GM12872 (cell line): ENCODE measurements around the gene DOCK9.

Experiments
- CTCF ChIP-seq: IDR thresholded peaks from 3 replicates; pipeline ENCODE4 v1.5.1; 2011; ENCODE audit warnings: low read depth, mild to moderate bottlenecking, low read length, moderate library complexity; ENCODE audit not compliant: insufficient read depth

The DOCK9 gene

GRCh38 chr13:98778749-98779148 is 199.1 kb downstream of the DOCK9 start:
- TF ChIP-seq CTCF = no peak

GRCh38 chr13:98776644-98777043 is 201.2 kb downstream of the DOCK9 start:
- TF ChIP-seq CTCF = no peak

- no peak for TF ChIP-seq CTCF
These were observed 201.8 kb downstream of the DOCK9 start for GRCh38 chr13:98775844-98776598.

GRCh38 chr13:98775386-98775785 is 202.5 kb downstream of the DOCK9 start:
- no peak for TF ChIP-seq CTCF

GRCh38 chr13:98774776-98775175 is 203.1 kb downstream of the DOCK9 start:
- no peak for TF ChIP-seq CTCF

- TF ChIP-seq CTCF = no peak
These were observed 203.9 kb downstream of the DOCK9 start for GRCh38 chr13:98773921-98774320.

GRCh38 chr13:98772794-98773452 is 204.9 kb downstream of the DOCK9 start:
- peak; percentile 38 for TF ChIP-seq CTCF
